ENCODE data around the gene ITGB7. TPM values are rescaled to one million over a fixed set of nuclear protein-coding genes. Genes with fewer than 3 reads are reported as not detected.

Gene ITGB7
- total RNA-seq, 2 experiments from 2014 or later: 166 to 180 TPM

GRCh38 chr12:53241623-53242412 lies 34.8 kb upstream of the ITGB7 start:
- no peaks in the 10 kb centered on the region for H3K9me3 Mint-ChIP-seq
- H3K27ac ChIP-seq (ENCODE audit: low read depth in 1 of 2, low read length in 2 of 2): no peak overlapping the region
- H3K36me3 Mint-ChIP-seq (ENCODE audit: low read depth): no peaks in the 10 kb centered on the region
- no peaks in the 10 kb centered on the region for H3K27me3 Mint-ChIP-seq
- H3K36me3 ChIP-seq (ENCODE audit: insufficient read depth, low read length): no peaks in the 10 kb centered on the region
- no peak for TF ChIP-seq CTCF (IDR thresholded peaks at IDR 0.05)
- no peak overlapping the region for H3K4me3 Mint-ChIP-seq
- POLR2A ChIA-PET: interaction anchor here (1.1 kb wide), 1 partner anchor 22 kb away, joined by 3 read pairs; no protein-coding TSS in a partner anchor
- DNase-seq (no peak), ATAC-seq (ENCODE audit: poor library complexity) (no peak)
- H3K4me3 ChIP-seq (ENCODE audit: low read length): no peak overlapping the region
- intact Hi-C loops (cut with DNase I, micrococcal nuclease): no loop called here
- CTCF ChIA-PET: interaction anchor here (2.2 kb wide), 1 partner anchor 28 kb away, joined by 8 read pairs; no protein-coding TSS in a partner anchor
- no peaks in the 10 kb centered on the region for H3K27me3 ChIP-seq (ENCODE audit: control insufficient read depth in 1 of 2, insufficient read depth in 2 of 2, low read length in 2 of 2)
- H3K9me3 ChIP-seq (ENCODE audit: control insufficient read depth in 1 of 2, insufficient read depth in 1 of 2, low read length in 2 of 2): no peaks in the 10 kb centered on the region
- peaks cover 12% of the 10 kb centered on the region for H3K4me1 ChIP-seq (ENCODE audit: insufficient read depth, low read length)
- H3K4me1 Mint-ChIP-seq (ENCODE audit: low read depth): peaks cover 15% of the 10 kb centered on the region
- H3K27ac Mint-ChIP-seq: no peak overlapping the region

- H3K27me3 ChIP-seq (ENCODE audit: control insufficient read depth in 1 of 2, insufficient read depth in 2 of 2, low read length in 2 of 2): no peaks in the 10 kb centered on the region
- Mint-ChIP-seq H3K4me3 (no peak overlapping the region), H3K27ac (no peak overlapping the region), H3K27me3 (no peaks in the 10 kb centered on the region), H3K9me3 (no peaks in the 10 kb centered on the region), H3K36me3 (ENCODE audit: low read depth) (no peaks in the 10 kb centered on the region), H3K4me1 (ENCODE audit: low read depth) (peaks cover 33% of the 10 kb centered on the region)
- ChIA-PET POLR2A (no interaction called here), CTCF (interaction anchor here (0.7 to 2.2 kb wide), 3 partner anchors 12 to 1688 kb away, joined by 4 to 8 read pairs (median 4); a partner anchor contains a TSS)
- ATAC-seq (ENCODE audit: poor library complexity) (no peak), DNase-seq (no peak)
- peaks cover 33% of the 10 kb centered on the region for H3K4me1 ChIP-seq (ENCODE audit: insufficient read depth, low read length)
- intact Hi-C loops (cut with DNase I, micrococcal nuclease): no loop called here
- no peaks in the 10 kb centered on the region for H3K9me3 ChIP-seq (ENCODE audit: control insufficient read depth in 1 of 2, insufficient read depth in 1 of 2, low read length in 2 of 2)
- no peaks in the 10 kb centered on the region for H3K36me3 ChIP-seq (ENCODE audit: insufficient read depth, low read length)
- TF ChIP-seq CTCF (IDR thresholded peaks at IDR 0.05): no peak
- H3K27ac ChIP-seq (ENCODE audit: low read depth in 1 of 2, low read length in 2 of 2): no peak overlapping the region
- H3K4me3 ChIP-seq (ENCODE audit: low read length): no peak overlapping the region
Observed at GRCh38 chr12:53239643-53240258, 32.7 kb upstream of the ITGB7 start.

- TF ChIP-seq CTCF (IDR thresholded peaks at IDR 0.05): no peak
- ChIA-PET CTCF (interaction anchor here (1.2 to 3.0 kb wide), 4 partner anchors 15 to 109 kb away, joined by 3 to 14 read pairs (median 8); a partner anchor contains a TSS), POLR2A (interaction anchor here (0.6 to 3.5 kb wide), 4 partner anchors 17 to 59 kb away, joined by 3 to 43 read pairs (median 4); partner anchors contain the start of genes CSAD, ESPL1, PFDN5 and ZNF740)
- H3K4me3 ChIP-seq (ENCODE audit: low read length): no peak overlapping the region
- peak overlapping the region; percentile 19 to 86 for H3K27ac ChIP-seq (ENCODE audit: low read depth in 1 of 2, low read length in 2 of 2)
- peak; percentile 57 for ATAC-seq (ENCODE audit: poor library complexity)
- H3K36me3 ChIP-seq (ENCODE audit: insufficient read depth, low read length): no peaks in the 10 kb centered on the region
- Mint-ChIP-seq H3K36me3 (ENCODE audit: low read depth) (no peaks in the 10 kb centered on the region), H3K4me1 (ENCODE audit: low read depth) (peaks cover 48% of the 10 kb centered on the region), H3K9me3 (no peaks in the 10 kb centered on the region), H3K27me3 (no peaks in the 10 kb centered on the region), H3K27ac (peak overlapping the region; percentile 87), H3K4me3 (peak overlapping the region; percentile 25)
- DNase-seq: peak in 8 of 14 experiments; percentile 32 to 92 (median 55)
- intact Hi-C loops (cut with DNase I, micrococcal nuclease): no loop called here
- H3K27me3 ChIP-seq (ENCODE audit: control insufficient read depth in 1 of 2, insufficient read depth in 2 of 2, low read length in 2 of 2): no peaks in the 10 kb centered on the region
- no peaks in the 10 kb centered on the region for H3K9me3 ChIP-seq (ENCODE audit: control insufficient read depth in 1 of 2, insufficient read depth in 1 of 2, low read length in 2 of 2)
- H3K4me1 ChIP-seq (ENCODE audit: insufficient read depth, low read length): peaks cover 61% of the 10 kb centered on the region
Observed at GRCh38 chr12:53236443-53237111, 29.5 kb upstream of the ITGB7 start.

Data from CD4-positive, alpha-beta T cell (primary cell).